Measurements from ENCODE around the gene FAM222B.

FAM222B gene

DNA sequence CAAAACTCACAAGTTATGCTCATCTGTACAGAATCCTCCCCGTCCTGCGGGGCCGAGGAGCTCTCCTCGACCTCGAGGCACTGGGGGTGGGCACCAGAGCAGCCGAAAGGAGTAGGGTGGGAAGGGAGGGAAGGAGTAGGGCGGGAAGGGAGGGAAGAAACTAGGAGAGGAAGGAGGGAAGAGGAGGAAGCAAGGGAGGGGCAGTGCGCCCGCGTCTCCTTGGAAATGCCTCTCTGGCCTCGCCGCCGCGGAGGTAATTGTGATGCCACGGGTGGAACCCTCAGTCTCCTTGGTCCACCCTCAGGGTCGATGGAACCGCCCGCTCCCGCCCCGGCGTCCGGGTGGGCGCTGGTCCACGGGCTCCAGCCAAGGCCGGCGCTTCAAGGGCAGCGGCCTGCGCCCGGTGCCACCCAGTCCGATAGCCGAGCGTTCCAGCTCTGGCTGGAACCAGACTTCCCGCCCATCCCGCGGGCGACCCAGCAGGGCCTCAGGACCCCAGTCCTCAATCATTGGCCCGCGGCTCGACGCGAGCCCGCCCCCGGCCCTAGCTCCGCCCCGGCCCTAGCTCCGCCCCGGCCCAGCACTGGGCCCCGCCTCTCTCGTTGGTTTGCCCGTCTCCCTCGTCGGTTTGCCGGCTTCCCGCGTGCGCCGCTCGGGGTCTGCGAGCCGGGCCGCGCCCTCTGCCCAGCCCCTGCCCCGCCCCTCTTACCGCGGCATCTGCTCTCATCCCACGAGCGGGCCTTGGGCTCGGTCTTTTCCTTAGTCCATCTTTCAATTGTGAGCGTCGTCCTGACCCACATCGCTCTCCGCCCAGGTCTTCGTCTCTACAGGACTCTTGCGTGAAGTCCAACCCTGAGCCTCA lies 131.5 kb downstream of the FAM222B start:
- DNase-seq: peak; percentile 92

DNA sequence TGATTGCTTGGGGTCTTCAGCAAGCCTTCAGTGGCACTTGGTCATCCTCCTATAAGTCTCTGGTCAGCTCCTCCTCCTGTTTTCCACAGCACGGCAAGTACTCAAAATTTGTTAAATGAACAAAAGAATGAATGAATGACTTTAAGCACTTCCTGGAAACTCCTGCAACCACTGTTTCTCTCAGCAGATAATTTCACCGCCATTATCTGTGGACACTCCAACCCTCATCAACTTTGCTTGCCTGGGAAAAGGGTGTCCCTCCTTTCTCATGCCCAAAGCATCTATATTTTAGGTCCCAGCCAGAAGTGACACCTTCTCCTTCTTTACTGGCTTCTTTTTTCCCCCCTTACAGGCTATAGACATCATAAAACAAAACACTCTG lies 135.3 kb downstream of the FAM222B start:
- no peak for DNase-seq

GRCh38 chr17:28706471-28707338 lies 135.9 kb downstream of the FAM222B start:
- DNase-seq: no peak
